Esophagus mucosa (tissue), 1 donor: ENCODE data around the gene CYTL1. TPM values are rescaled to one million over a fixed set of nuclear protein-coding genes. Genes with fewer than 3 reads are reported as not detected.
A peak's percentile ranks its signal among the peaks of the same experiment; 100 is the strongest.
"Not testable (repeated sequence)": the region's sequence is repeated elsewhere in the genome, so short reads cannot be mapped to it uniquely, and the experiment has no call there.

Experiments used
- ATAC-seq: fragments of 200-7000 bp; cut with Tn5 transposase; one replicate; pipeline ENCODE4 v1.9.1; 2020
- total RNA-seq: library from RNA; stranded (reverse); gene quantifications from one replicate; pipeline ENCODE4 v1.2.4, GENCODE V29; 2023
- donor health status: DM: yes; HTN: yes; CAD: no.

CYTL1 gene
- total RNA-seq, 1 donor from 2014 or later, result 0.88 TPM

DNA sequence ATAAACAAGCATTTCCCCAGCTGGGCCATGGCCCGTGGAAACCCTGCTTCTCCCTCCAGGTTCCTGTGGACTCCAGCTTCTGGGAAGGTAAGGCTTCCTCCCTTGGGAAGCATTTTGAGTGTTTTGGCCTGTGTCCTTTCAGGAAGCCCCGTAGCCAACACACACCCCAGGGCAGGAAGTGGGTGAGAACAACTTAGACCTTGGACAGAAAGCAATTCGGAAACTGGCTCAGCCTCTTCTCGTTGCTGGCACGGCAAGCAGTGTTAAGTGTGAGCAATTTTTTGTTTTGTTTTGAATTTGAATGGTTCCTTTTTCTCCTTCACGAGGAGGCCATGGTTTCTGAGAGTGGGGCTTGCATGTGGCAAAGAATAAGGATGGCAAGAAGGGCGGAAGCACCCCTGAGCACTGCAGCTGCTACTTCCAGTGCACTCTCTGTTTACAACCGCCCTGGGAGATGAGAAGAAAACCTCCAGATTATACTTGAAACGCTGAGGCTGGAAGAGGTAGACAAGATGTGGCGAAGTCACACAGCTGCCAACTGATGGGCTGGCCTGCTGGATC lies 14.1 kb upstream of the CYTL1 start:
- no peak for ATAC-seq

DNA sequence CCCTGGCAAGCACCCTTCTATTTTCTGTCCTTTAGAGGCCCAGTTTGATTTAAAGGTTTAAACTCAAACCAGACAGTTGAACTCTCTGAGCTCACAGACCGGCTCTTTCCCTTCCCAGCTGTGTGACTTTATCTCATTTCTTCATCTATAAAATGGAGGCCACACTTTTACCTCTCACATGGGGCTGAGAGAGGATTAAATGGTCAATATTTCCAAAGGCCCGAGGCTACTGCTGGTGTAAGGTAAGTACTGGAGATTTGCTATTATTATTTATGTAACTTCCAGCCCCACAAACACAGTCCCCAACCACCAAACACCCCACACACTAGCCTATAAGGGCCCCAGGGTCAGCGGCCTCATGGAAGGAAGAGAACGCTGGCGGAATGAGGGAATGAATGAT lies 13.6 kb upstream of the CYTL1 start:
- ATAC-seq, result no peak

DNA sequence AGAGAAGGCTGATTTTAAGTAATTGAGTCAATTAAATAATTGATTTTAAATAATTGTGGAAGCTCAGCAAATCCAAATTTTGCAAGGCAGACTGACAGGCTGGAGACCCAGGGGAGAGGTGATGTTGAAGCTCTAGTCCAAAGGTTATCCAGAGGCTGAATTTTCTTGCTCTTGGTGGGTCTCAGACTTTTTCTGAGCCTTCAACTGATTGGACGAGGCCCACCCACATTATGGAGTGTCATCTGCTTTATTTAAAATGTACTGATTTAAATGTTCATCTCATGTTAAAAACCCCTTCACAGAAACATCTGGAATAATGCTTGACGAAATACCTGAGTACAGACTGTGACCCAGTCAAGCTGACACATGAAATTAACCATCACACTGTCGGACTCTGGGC lies 11.7 kb upstream of the CYTL1 start:
- no peak for ATAC-seq

DNA sequence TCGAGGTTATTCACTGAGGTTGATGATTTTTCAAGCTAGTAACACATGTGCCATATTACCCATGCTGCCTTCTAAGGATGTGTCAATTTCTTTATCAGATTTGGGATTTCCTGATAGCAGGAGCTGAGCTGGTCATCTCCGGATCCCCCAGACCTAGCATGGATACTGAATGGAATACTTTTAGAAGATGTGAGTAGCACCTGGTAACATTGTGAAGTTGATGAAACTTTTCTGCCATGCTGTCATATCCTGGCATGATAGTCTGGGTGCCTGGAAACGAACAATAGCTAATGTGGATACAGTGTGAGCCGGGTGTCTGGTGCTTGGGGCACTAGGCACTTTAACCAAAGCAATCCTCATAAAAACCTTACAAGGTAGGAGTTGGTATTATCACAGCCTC lies 11.0 kb upstream of the CYTL1 start:
- no peak for ATAC-seq

DNA sequence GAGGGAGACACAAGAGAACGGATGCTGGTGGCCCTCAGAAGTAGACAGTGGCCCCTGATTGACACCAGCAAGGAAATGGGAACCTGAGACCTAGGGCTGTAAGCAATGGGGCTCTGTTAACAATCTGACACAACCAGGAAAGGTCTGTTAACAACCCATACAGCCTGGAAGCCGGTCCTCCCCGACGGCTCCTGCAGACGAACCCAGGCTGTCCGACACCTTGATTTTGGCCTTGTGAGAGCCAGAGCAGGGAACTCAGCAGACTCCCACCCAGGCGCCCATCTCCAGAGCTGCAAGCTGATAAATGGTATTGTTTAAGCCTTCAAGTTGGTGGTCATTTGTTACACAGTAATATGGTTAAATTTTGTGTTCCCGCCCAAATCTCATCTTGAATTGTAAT lies 10.2 kb upstream of the CYTL1 start:
- ATAC-seq, result no peak

DNA sequence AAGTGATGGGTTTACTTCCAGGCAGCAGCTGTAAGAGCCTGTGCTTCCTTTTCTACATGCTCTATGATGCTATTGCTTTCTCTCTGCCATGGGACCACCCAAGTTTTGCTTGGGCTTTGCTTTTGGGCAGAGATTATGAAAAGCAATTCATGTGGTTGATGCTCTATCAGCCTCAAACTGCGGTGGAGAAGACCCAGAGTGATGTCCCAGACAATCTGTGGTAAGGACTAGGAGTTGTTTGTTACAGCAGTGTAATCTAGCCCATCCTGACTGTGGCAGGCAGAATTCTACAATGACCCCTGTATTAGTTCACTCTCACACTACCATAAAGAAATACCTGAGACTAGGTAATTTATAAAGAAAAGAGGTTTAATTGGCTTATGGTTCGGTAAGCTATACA lies 9.2 kb upstream of the CYTL1 start:
- ATAC-seq, result no peak

DNA sequence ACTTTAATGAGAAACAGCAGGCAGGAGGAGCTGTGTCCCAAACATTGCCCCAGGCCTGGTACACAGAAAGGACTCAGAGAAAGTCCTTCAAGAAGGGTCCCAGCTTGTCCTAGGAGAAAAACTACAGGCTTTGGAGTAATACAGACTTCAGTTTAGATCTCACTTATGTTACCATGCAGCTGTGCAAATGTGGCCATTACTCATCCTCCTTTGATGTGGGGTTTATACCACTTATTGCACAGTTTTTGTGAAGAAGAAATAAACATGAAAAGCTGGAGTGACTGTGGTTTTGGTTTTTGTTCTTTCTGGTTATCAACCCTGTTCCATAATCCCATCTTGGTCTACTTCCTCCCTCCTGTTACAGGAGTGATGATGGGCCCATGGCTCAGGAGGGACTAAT lies 8.1 kb upstream of the CYTL1 start:
- ATAC-seq, result no peak

DNA sequence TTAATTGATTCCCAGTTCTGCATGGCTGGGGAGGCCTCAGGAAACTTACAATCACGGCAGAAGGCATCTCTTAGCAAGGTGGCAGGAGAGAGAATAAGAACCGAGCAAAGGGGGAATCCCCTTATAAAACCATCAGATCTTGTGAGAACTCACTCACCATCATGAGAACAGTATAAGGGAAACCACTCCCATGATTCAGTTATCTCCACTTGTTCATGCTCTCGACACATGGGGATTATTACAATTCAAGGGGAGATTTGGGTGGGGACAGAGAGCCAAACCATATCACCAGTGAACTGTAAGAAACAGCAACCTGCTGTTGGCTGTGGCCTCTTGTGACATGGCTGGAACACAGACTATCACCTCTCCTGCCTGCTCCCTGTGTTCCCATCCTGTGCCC lies 7.1 kb upstream of the CYTL1 start:
- no peak for ATAC-seq

DNA sequence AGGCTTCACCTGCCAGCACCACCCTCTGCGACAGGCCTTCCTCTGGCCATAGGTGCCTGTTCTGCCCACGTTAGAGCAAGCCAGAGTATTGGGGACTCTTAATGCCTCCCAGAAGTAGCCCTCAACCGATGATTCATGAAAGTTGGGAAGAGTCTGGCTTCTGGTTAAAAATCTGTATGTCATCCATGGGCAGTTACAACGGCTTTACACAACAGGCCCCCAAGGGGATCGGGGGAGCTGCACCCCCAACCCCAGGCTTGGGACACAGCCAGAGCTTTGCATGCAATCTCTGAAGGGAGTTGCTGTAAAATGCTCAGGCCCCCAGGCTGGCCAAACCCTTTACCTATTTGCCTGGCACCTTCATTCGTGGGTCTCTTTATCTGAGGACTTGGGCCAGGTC lies 5.4 kb upstream of the CYTL1 start:
- no peak for ATAC-seq

DNA sequence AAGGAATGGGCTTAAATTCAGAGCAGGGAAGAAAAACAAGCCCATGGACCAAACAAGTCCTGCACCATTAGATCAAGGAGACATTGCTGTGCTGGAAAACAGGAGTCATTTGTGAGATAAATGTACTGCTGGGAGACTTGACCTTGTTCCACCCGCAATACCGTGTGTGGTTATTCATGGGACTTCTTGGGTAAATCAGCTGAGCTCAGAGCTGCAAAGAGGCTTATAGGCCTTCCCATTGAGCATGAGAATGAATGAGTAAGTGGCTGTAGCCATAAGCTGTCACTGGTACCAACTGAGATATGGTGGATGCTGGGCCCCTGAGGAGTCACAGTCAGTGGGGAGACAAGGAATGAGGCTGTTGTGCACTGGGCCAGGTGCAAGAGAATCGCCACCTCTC lies 2.3 kb upstream of the CYTL1 start:
- no peak for ATAC-seq

DNA sequence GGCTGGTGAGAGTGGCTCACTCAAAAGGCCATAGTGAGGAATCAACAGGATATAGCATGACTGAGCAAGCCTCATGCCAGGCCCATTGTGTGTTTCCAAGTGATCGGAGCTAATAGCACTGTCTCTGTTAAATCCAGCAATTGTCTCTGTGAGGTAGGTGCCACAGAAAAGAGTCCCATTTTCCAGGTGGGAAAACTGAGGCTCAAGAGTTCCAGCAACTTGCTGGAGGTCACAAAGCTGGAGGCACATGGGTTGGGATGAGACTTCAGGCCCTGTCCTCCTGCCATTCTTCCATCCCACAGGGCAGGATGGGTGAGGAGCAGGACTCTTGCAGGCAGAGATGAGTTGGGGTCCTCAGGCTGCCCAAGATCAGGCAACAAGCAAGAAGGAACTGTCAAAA lies 1.1 kb upstream of the CYTL1 start:
- no peak for ATAC-seq

DNA sequence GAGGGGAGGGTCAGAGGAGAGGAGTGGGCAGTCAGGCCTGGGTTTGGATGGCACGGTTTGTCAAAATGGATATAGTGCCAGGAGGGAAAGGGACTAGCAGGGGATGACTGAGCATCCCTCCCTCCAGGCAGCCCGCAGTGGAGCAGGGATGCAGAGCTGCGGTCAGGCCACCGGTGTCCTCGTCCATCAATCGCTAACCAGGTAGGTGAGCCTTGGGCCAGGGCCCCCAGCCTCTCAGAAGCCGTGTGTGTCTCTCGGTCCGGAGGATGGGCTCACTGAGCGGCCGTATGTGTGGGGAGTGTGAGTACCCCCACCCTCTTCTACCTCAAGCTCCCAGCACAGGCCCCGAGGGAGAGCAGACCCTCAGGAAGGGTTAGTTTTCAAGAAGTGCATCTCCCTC lies 538 bp upstream of the CYTL1 start:
- ATAC-seq, result peak; percentile 26

DNA sequence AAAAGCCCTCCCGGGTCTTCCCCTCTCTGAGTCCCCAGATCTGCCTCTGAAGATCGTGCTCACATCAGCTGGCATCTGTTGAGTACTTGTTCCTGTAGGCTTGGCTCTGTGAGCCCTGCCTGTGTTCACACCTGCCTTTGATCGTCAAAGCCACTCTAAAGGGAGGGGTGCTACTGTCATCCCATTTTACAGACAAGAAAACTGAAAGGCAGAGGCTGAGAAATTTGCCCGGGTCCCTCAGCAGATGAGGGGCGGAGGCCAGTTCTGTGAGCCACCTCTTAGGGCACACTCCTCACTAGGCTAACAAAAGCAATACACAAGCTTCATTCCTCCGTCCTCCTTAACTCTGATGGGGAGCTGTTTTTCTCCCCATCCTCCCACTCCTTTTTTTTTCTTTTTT lies 655 bp downstream of the CYTL1 start:
- ATAC-seq, result no peak

DNA sequence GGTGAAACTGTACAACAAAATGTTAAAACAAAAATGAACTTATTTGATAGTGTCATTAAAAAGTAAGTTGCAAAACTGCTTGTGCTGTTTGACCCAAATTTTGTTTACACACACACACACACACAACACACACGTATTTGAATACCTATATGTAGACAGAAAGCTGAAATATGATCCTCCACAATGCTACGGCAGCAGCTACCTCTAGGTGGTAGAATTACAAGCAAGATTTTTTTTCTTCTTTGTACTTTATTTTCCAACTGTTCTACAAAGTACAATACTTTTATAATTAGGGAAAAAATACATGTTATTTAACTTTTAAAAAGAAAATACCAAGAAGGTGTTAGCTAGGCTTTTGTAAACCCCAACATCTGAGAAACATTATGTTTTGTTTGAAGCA lies 1.2 kb downstream of the CYTL1 start:
- ATAC-seq, result no peak

DNA sequence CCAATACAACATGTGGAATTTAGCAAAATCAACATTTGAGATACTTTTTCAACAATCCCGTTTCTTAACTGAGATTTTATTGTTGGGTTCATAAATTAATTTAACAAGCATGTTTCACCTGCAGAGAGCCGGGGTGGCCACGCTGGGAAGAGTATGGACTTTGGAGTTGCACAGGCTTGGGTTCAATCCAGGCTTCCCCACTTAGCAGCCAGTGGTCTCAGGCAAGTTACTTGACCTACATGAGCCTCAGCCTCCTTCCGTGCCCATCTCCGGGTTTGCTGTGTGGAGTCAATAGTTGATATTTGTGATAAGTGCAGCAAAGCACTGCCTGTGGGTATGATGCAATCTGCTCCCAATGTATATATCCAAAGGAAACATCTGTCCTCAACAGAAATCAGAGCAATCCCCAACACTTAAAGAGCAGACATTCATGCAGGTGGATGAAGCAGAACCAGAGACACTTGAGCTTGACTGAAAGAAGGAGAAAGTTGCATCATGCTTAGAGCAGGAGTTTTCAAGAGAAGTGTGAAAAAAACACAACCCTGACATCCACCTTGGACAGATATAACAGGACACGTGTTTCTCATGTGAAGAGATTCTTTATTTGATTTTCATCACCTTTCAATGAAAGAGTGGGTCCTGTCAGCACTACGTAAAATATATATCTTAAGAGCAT lies 5.1 kb downstream of the CYTL1 start:
- no peak for ATAC-seq

DNA sequence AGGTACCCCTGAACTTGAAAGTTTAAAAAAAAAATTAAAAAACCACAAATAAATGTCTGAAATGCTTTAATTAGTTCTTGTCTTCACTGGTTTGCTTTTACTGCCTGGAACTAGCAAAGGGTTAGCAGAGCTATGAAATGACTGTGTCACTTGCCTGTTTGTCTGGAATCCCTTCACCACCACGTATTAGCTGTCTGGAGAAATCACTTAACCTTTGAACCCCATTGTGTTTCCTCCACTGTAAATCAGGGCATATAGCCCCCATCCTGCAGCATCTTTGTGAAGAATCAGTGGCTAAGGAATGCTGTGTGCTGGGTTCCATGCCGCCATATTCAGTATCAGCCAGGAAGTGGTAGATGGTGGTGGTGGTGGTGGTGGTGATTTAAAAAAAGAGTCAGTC lies 6.3 kb downstream of the CYTL1 start:
- no peak for ATAC-seq

DNA sequence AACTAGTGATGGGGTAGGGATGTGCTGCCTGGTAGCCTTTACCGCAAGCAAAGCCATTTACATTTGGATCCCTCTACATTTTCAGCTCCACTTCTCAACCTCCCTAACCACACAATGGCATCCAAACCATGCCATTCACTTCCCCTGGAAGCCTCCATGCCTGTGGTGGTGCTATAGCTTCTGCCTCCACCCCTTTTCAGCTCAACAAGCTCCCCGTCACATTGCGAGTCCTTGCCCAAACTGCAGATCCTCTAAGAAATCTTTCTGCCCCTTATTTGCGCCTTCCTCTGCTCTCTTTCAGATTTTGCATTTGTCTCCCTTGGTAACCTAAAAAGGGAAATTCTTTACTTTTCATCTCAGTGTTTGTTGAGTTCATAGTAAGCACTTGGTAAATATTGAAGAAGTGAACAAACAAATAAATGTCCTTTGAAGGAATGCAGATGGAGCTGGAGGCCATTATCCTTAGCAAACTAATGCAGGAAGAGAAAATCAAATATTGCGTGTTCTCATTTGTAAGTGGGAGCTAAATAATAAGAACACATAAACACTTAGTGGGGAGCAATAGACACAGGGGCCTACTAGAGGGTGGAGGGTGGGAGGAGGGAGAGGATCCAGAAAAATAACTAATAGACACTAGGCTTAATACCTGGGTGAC lies 6.9 kb downstream of the CYTL1 start:
- no peak for ATAC-seq

DNA sequence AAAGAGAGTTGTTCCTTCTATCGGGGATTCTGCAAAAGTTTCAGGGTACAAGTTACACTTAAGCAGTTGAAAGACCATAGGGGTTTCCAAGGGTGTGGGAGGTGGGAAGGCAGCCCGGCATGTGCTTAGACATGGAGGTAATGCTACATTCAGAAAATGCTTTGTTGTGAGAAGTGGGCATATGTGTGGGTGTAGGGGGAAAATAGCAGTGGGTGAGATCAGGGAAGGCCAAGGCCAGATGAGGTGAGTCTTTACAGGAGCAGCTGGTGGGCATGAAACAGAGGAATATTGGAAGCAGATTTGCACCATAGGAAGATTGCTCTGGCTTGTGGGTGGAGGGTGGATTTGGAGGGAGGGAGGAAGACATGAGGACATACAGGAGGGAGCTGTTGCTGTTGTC lies 8.3 kb downstream of the CYTL1 start:
- no peak for ATAC-seq

DNA sequence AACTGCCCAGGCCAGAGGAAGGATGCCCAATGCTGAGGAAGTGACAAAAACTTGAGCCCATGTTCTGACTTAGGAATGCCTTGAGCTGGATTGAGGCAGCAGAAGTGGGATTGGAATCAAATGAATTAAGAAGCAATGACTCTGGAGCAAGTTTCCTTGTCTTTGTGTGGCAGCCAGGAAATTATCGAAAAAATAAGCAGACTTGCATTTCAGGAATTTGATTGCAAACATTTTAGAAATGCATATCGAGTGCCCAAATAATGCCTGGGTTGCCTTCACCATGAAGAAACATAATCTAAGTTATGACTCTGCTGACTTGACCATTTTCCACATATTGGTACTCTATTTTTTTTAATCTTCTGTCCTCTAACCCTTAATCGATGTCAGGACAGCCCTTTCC lies 9.5 kb downstream of the CYTL1 start:
- ATAC-seq, result no peak

DNA sequence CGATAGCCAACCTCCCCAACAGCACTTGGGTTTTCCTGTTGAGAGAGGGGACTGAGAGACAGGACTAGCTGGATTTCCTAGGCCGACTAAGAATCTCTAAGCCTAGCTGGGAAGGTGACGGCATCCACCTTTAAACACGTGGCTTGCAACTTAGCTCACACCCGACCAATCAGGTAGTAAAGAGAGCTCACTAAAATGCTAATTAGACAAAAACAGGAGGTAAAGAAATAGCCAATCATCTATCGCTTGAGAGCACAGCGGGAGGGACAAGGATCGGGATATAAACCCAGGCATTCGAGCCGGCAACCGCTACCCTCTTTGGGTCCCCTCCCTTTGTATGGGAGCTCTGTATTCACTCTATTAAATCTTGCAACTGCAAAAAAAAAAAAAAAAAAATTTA lies 12.3 kb downstream of the CYTL1 start:
- ATAC-seq, result not testable (repeated sequence)

DNA sequence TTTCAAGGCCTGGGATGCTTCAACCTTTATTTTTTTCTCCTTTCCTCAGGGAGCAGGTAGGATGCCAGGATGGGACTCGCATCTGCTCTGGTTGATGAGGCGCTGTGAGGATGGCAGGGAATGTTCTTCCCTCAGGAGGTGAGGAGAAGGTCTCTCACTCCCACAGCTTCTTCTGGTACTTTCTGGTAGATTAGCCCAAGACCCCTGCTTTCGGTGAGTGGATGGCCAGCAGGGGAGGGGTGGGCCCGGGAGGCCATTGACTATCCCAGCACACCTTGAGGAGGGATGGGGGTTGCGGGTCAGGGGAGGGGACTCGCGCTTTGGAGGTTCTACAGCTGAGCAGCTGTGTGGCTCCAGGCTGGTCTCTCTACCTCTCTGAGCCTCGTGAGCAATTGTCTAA lies 14.8 kb downstream of the CYTL1 start:
- no peak for ATAC-seq

DNA sequence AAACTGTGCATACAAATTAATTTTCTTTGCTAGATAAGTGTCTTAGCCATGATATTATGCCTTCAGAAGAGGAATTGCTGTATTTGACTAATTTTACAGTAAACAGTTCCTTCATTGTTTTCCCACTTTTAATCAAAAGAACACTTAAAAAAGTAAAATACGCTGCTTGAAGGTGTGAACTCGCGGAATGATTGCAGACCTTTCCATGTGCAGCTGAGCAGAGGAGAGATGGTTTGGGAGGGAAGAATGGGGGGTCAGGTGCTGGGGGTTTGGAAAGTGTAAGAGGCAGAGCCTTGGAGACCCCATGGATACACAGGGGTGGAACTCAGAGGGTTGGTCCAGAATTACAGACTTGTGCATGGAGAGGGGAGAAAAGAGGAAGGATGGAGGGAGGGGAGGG lies 15.3 kb downstream of the CYTL1 start:
- no peak for ATAC-seq

DNA sequence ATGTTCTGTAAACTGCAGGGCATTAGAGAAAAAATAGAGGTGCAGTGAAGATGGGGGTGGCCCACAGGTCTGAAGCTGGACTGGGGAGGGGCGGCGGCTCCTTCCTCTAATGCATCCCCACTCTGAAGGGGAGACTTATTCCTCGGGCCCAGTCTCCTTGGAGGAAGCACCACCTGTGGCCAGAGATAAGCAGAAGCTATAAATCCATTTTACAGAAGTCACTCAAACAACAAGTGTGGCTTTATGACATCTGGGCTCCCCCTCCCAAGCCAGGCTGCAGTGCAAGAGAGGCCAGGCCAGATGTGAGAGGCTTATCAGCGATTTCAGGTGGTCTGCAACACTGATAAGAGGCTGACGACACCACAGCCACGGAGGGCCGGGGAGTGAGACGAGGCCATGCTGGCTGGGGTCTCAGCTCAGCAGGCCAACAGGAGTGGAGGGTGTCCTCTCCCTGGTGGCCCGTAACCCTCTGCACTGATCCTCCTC lies 15.8 kb downstream of the CYTL1 start:
- ATAC-seq, result no peak

DNA sequence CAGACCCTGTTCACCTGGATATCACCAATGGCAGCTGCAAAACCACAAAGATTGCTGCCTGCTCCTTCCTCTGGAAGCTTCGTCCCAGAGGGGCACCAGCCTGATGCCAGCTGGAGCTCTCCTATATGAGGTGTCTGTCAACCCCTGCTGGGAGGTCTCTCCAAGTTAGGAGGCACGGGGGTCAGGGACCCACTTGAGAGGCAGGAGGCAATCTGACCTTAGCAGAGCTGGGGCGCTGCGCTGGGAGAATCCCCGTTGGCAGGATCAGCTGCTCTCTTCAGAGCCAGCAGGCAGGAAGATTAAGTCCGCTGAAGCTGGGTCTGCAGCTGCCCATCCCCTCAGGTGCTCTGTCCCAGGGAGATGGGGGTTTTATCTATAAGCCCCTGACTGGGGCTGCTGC lies 17.6 kb downstream of the CYTL1 start:
- ATAC-seq, result not testable (repeated sequence)
